ENCODE results near the gene SCARB2.

DNA sequence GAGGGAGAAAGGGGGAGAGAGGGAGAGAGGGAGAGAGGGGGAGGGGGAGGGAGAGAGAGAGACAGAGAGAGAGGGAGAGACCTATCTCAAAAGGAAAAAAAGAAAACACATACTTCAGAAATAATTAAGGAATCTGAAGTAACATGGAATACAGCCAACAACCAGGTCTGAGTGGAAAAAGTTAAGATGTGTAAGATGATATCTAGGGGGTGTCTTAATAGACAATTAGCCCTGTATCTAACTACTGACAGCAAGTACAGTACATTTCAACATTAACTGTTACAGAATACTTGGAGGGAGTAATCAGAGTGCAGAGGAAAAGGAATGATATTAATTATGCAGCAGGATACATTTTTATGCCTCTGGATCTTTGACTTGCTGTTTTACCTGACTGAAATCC, 87.8 kb downstream of the SCARB2 start:
- TF ChIP-seq, protein P1, sequence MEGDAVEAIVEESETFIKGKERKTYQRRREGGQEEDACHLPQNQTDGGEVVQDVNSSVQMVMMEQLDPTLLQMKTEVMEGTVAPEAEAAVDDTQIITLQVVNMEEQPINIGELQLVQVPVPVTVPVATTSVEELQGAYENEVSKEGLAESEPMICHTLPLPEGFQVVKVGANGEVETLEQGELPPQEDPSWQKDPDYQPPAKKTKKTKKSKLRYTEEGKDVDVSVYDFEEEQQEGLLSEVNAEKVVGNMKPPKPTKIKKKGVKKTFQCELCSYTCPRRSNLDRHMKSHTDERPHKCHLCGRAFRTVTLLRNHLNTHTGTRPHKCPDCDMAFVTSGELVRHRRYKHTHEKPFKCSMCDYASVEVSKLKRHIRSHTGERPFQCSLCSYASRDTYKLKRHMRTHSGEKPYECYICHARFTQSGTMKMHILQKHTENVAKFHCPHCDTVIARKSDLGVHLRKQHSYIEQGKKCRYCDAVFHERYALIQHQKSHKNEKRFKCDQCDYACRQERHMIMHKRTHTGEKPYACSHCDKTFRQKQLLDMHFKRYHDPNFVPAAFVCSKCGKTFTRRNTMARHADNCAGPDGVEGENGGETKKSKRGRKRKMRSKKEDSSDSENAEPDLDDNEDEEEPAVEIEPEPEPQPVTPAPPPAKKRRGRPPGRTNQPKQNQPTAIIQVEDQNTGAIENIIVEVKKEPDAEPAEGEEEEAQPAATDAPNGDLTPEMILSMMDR (IDR thresholded peaks at IDR 0.05): no peak
- no peak for TF ChIP-seq ZFX (IDR thresholded peaks at IDR 0.05; ENCODE audit: borderline replicate concordance)

Measured in 22Rv1 (cell line).